Right lobe of liver (tissue), 4 donors: ENCODE results near the gene FLAD1.

Experiments
- POLR2A ChIP-seq: fragments of 450-650 bp; IDR thresholded peaks from one replicate; pipeline ENCODE4 v1.6.1; 2017; ENCODE audit warnings: antibody characterized with exemption, mild to moderate bottlenecking
- TF ChIP-seq, protein P1 (sequence below), 4 donors: fragments of 200-600 bp in 3 of 4; fragments of 450-650 bp in 1 of 4; IDR thresholded peaks; one replicate each; pipeline versions ENCODE4 v1.5.1 to v1.8.0; 2016 to 2022; ENCODE audit warnings: antibody characterized with exemption in 4 of 4, mild to moderate bottlenecking in 2 of 4
- donor health status: DM: no; HTN: no; CAD: no.
- donor health status: DM: no; HTN: no; CAD: no.
- donor health status: DM: no; HTN: yes; CAD: no.

DNA sequence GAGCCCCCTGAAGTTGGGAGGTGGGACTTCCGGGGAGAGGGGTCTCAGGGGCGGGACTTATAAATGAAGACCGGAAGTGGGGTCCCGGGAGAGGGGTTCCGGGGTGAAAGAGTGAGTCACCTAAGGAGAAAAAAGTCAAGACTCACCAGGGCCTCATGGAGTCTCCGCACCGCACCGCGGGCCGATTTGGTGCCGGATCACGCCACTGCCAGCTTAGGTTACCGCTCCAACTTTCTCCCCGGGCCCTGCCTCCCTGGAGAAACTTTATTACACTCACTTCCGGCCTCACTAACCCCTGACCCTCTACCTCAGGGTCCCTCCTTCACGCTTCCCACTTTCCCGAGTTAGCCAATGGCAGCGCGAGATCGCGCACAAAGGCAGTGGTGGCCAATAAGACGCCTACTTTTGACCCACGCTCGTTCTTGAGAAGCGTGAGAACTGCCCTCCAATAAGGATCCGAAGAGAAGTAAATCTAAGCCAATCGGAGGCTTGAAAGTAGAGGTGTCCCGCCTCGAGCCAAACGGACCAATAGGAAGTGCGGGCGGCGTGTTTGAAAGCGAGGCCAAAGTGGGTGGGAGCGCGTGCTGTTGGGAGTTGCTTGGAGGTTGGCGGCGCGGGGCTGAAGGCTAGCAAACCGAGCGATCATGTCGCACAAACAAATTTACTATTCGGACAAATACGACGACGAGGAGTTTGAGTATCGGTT is 8.9 kb upstream of the FLAD1 start, which contains the start of gene CKS1B:
- TF ChIP-seq, protein P1, sequence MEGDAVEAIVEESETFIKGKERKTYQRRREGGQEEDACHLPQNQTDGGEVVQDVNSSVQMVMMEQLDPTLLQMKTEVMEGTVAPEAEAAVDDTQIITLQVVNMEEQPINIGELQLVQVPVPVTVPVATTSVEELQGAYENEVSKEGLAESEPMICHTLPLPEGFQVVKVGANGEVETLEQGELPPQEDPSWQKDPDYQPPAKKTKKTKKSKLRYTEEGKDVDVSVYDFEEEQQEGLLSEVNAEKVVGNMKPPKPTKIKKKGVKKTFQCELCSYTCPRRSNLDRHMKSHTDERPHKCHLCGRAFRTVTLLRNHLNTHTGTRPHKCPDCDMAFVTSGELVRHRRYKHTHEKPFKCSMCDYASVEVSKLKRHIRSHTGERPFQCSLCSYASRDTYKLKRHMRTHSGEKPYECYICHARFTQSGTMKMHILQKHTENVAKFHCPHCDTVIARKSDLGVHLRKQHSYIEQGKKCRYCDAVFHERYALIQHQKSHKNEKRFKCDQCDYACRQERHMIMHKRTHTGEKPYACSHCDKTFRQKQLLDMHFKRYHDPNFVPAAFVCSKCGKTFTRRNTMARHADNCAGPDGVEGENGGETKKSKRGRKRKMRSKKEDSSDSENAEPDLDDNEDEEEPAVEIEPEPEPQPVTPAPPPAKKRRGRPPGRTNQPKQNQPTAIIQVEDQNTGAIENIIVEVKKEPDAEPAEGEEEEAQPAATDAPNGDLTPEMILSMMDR (IDR thresholded peaks at IDR 0.05), result no peak
- peak; percentile 66 for TF ChIP-seq POLR2A
